GM19455 (cell line): ENCODE results near the gene PRIM1.
A peak's percentile ranks its signal among the peaks of the same experiment; 100 is the strongest.
"Not testable (repeated sequence)": the region's sequence is repeated elsewhere in the genome, so short reads cannot be mapped to it uniquely, and the experiment has no call there.

Source experiments
- ATAC-seq: cut with Tn5 transposase; IDR thresholded peaks from one replicate; pipeline ENCODE4 v1.9.1; 2021; ENCODE audit not compliant: unreplicated experiment

PRIM1 gene

DNA sequence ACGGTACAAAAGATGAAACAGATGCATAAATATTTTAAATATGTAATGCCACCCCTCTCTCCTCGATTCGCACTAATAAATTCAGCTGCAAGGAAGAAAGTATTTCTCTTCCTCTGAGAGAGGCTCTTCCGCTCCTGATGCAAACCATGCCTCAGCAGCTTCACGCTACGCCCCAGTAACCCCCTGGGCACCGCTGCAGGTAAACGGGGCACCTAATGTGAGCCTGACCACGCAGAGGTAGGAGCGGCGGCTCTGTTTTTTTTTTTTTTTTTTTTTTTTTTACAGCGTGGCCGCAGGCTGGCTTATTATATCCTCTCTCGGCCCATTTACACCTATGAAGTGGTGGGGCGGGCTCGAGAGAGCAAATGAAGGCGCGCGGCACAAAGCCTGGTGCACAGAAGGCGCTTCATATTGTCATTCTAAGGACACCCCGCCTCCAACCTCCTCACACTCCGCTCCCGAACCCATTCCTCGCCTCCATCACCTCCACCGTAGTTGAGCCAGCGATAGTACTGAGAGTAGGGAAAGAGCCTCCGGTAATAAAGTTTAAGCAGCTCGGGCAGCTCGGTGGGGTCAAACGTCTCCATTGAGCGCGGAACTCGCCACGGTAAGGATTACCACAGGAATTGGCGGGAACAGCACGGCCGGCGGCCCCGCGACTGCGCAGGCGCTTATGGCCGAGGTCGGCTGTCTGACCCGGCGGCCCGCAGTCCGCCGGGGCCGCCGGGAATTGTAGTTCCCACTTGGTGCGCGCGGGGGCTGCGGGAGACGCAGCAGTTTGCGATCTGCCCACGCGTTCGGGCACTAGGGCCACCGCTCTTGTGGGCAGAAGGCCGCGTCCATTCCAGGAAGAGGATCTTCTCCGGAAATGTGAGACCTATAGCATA lies at the start of gene PRIM1:
Gene PRIM1, minus strand, starts transcription at position 612 of the 887 bp plus-strand sequence. Its CDS starts 25 bp downstream, at position 587.
- peak; percentile 68 for ATAC-seq

DNA sequence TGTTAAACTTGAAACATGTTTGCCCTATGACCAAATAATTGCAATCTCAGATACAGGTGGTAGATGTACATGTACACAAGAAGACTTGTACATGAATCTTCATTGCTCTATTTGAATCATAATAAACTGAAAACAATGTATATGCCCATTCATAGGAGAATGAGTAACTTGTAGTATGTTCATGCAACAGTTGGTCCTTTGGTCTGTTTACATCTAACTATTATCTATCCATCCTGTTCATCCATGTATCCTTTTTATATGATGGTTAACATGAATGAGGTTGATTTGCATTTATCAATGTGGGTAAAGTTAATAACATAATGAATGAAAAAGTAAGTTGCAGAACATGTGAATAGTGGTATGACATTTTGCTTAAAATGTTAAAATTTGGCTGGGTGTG lies 48.1 kb upstream of the PRIM1 start:
- ATAC-seq, result no peak

DNA sequence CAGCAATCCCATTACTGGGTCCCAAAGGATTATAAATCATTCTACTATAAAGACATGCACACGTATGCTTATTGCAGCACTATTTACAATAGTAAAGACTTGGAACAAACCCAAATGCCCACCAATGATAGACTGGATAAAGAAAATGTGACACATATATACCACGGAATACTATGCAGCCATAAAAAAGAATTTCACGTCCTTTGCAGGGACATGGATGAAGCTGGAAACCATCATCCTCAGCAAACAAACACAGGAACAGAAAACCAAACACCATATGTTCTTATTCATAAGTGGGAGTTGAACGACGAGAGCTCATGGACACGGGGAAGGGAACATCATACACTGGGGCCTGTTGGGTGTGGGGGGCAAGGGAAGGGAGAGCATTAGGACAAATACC lies 47.2 kb upstream of the PRIM1 start:
- not testable (repeated sequence) for ATAC-seq

DNA sequence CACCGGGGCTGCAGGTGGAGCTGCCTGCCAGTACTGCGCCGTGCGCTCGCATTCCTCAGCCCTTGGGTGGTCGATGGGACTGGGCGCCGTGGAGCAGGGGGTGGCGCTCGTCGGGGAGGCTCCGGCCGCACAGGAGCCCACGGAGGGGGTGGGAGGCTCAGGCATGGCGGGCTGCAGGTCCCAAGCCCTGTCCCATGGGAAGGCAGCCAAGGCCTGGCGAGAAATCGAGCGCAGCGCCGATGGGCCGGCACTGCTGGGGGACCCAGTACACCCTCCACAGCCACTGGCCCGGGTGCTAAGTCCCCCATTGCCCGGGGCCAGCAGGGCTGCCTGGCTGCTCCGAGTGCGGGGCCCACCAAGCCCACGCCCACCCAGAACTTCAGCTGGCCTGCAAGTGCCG lies 43.7 kb upstream of the PRIM1 start:
- ATAC-seq, result not testable (repeated sequence)

DNA sequence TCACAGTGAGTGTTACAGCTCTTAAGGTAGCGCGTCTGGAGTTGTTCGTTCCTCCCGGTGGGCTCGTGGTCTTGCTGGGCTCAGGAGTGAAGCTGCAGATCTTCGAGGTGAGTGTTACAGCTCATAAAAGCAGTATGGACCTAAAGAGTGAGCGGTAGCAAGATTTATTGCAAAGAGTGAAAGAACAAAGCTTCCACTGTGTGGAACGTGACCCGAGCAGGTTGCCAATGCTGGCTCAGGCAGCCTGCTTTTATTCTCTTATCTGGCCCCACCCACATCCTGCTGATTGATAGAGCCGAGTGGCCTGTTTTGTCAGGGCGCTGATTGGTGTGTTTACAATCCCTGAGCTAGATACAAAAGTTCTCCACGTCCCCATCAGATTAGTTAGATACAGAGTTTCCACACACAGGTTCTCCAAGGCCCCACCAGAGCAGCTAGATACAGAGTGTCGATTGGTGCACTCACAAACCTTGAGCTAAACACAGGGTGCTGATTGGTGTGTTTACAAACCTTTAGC lies 43.0 kb upstream of the PRIM1 start:
- not testable (repeated sequence) for ATAC-seq

DNA sequence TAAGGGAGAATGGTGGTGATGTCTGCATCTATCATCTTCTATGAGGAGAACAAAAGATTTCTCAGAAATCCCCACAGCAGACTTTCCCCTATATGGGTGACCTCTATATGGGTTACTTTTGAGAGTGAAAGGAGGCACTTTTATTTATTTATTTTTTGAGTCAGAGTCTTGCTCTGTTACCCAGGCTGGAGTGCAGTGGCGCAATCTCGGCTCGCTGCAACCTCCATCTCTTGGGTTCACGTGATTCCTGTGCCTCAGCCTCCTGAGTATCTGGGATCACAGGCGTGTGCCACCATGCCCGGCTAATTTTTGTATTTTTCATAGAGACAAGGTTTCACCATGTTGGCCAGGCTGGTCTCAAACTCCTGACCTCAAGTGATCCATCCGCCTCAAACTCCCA lies 41.0 kb upstream of the PRIM1 start:
- not testable (repeated sequence) for ATAC-seq

DNA sequence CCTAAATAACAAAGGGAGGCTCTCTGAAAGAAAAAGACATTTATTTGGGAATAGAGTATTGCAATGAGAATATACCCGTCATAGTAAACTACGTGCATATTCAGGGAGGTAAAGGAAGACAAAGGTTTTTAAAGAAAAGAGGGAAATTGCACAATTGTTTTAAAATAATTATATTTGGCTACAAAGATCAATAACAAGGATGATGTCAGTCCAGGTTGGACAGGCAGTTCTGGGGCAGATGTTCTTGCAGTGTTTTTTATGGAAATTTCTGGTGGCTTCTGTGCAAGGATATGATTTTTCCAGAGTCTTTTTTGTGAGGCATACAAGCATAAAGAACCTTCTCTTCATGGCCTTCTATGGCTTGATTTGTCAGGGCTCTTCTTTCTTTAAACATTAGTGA lies 40.6 kb upstream of the PRIM1 start:
- ATAC-seq, result no peak

DNA sequence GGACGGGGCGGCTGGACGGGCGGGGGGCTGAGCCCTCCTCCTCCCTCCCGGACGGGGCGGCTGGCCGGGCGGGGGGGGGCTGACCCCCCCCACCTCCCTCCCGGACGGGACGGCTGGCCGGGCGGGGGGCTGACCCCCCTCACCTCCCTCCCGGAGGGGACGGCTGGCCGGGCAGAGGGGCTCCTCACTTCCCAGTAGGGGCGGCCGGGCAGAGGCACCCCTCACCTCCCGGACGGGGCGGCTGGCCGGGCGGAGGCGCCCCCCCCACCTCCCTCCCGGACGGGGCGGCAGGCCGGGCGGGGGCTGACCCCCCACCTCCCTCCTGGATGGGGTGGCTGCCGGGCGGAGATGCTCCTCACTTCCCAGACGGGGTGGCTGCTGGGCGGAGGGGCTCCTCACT lies 37.3 kb upstream of the PRIM1 start:
- ATAC-seq, result not testable (repeated sequence)

DNA sequence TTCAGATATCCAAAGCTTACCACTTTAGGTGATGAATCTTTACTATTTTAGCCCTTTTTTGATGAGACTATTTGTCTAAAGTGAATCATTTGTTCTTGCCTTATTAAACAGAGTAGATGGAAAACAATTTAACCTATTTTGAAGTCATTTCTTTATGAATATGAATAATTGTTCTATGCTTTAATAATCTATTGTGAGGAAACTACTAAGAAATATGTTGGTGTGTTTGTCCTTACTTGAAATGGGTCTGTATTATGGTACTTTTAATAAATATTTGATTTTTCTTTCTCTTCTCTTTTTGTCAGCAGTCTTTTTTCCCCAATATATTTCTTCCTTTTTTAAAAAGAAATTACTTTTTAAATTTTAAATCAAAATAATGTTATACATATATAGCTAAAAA lies 35.4 kb upstream of the PRIM1 start:
- no peak for ATAC-seq

DNA sequence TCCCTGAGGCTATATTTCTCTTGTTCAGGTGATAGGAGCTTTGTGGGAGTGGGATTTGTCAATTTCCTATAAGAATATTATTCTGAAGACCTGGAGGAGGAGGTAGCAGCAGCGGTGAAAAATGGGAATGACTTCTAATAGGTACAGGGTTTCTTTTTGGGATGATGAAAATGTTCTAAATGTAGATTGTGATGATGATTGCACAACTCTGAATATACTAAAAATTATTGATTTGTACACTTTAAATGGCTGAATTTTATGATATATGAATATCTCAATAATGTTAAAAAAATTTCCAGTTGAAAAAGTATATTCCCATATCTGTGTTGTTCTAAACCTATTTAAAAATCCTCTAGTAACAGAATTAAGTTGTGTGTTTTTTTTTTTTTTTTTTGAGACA lies 33.8 kb upstream of the PRIM1 start:
- ATAC-seq, result no peak

DNA sequence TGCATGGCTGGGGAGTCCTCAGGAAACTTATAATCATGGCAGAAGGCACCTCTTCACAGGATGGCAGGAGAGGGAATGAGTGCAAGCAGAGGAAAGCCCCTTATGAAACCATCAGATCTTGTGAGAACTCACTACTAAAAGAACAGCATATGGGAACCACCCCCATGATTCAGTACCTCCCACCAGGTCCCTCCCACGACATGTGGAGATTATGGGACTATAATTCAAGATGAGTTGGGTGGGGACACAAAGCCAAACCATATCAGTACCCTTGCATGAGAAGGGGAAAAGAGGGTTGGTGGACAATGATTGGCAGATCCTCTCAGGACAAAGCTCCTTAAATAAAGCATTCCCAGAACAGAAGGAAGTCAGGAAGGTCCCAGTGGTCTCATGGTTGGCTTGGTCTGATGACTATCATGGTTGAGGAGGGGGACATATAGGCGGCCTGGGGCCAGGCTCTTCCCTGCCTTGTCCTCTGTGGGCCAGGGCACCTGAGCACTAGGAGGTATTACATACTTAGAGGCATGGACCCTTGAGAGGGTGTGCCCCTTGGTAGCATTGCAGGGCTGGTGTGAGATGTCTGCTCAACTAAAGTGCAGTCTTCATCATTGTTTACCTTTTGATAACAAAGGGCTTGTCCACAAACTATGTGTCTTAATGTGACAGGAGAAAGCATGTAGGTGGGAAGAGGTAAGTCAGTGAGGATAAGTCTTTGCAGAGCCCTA lies 33.2 kb upstream of the PRIM1 start:
- no peak for ATAC-seq

DNA sequence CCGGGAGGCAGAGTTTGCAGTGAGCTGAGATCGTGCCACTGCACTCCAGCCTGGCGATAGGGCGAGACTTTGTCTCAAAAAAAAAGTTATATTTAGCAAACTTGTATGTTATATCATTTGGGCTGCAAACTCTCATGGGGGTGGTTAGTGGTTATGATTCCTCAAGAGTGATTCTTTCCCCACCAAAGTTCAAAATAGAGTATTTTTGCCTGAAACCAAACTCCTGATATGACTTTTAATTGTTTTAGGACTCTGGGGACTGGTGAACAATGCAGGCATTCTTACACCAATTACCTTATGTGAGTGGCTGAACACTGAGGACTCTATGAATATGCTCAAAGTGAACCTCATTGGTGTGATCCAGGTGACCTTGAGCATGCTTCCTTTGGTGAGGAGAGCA lies 29.6 kb upstream of the PRIM1 start:
- no peak for ATAC-seq

DNA sequence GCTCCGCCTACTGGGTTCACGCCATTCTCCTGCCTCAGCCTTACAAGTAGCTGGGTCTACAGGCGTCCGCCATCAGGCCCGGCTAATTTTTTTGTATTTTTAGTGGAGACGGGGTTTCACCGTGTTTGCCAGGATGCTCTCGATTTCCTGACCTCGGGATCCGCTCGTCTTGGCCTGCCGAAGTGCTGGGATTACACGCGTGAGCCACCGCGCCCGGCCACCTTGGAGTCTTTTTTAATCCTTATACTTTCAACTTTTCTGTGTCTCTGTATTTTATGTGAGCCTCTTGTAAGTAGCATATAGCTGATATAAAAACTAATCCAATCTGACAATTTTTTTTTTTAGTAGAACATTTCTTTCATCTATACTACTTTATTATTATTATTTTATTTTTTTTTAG lies 26.6 kb upstream of the PRIM1 start:
- ATAC-seq, result no peak

DNA sequence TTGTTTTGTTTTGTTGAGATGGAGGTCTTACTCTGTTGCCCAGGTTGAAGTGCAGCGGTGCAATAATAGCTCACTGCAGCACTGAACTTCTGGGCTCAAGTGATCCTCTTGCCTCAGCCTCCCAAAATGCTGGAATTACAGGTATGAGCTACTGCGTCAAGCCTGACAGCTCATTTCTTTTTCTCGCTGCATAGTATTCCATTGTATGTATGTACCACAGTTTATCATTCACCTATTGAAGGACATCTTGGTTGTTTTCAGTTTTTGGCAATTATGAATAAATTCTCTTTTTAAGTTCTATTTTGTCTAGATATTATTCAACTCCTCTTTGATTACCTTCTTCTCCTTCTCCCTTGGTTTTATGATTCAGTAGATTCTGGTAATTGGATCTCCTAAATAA lies 24.5 kb upstream of the PRIM1 start:
- ATAC-seq, result no peak

DNA sequence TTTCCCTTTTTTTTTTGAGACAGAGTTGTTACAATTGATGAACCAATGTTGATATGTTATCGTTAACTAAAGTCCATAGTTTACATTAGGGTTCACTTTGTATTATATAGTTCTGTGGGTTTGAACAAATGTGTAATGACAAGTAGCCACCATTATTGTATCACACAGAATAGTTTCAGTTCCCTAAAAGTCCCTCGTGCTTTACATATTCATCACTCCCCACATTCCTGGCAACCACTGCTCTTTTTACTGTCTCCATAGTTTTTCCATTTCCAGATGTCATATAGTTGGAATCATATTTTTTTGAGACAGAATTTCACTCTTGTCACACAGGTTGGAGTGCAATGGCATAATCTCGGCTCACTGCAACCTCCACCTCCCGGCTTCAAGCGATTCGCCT lies 23.5 kb upstream of the PRIM1 start:
- ATAC-seq, result no peak

DNA sequence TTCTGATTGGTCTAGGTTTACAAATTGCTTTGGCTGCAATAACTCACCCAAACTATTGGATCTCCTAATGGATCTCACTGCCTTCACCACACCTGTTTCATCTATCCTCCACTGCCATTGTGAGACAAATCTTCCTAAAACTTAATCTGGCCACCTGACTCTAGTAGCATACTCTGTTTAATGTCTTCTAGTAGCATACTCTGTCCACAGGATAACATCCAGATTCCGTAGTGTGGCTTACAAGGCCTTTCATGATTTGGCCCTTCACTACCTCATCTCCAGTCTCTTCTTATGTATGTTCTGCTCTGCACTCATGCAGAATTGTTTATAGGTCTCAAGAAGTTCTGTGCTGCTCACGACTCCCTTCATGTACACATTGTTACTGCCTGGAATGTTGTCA lies 21.0 kb upstream of the PRIM1 start:
- no peak for ATAC-seq

DNA sequence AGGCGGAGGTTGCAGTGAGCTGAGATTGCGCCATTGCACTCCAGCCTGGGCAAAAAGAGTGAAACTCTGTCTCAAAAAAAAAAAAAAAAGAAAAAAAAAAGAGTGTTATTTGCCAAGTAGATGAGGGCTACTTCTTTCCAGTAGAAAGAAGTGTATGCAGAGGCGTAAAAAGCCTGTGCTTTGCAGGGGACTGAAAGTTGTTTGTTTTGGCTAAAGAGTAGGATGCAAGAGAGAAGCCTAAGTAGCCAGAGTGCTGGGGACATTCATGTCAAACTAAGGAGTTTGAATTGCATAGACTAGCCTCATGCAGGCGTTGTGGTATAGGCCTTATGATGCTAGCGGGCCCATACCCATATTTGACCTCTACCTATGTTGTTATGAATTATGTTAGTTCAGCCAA lies 20.5 kb upstream of the PRIM1 start:
- ATAC-seq, result no peak

DNA sequence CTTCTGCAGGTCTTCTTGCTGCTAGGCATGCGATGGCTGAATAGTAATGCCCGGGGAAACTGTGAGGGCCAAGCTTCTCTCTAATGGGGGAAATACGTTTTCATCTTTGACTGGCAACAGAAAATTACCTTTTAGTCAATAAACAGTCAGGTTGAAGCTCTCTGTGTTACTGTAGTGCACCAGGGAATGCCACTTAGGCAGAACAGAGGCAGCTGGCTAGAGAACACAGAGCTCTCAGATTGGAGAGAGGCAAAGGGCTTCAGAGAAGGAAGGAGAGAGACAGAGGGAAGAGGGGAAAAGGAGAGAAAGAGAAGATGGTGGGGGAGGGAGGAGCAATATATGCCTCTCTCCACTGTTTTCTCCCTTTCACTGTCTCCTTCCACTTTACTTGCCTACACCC lies 17.7 kb upstream of the PRIM1 start:
- ATAC-seq, result no peak

DNA sequence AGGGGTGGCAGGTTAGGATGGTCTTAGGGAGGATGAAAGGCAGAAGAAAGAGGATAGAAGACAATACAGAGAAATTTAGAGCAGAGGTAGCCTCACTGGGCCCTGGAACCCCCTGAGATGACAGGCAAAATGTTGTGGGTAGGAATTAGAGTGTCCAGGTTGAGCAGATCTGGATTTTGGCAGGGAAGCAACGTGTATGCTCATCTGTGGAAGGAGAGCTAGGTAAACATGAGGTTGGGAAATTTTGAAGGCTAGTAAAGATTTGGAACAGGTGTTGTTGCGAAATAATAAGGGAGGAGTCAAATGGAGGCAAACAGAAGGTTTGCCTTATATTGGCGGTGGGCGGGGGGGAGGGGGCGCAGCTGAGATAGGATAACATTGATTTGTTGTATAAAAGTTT lies 16.3 kb upstream of the PRIM1 start:
- no peak for ATAC-seq

DNA sequence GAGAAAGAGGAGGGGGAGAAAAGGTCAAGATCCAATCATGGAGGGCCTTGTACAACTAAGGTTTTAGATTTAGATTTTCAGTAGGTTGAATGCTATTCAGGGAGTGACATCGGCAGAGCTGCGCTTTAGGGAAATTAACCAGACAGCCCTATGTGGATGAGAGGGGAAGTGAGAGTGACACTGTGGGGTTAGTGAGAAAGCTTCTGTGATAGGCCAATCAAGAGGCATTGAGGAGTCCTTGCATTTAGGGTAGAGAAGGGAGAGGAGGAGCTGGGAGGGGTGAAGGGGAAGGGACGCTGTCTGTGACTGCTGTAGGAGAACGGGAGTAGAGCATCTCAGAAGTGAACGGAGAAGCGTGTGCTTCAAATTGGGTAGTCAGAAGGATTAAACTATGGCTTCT lies 14.4 kb upstream of the PRIM1 start:
- ATAC-seq, result peak; percentile 97

DNA sequence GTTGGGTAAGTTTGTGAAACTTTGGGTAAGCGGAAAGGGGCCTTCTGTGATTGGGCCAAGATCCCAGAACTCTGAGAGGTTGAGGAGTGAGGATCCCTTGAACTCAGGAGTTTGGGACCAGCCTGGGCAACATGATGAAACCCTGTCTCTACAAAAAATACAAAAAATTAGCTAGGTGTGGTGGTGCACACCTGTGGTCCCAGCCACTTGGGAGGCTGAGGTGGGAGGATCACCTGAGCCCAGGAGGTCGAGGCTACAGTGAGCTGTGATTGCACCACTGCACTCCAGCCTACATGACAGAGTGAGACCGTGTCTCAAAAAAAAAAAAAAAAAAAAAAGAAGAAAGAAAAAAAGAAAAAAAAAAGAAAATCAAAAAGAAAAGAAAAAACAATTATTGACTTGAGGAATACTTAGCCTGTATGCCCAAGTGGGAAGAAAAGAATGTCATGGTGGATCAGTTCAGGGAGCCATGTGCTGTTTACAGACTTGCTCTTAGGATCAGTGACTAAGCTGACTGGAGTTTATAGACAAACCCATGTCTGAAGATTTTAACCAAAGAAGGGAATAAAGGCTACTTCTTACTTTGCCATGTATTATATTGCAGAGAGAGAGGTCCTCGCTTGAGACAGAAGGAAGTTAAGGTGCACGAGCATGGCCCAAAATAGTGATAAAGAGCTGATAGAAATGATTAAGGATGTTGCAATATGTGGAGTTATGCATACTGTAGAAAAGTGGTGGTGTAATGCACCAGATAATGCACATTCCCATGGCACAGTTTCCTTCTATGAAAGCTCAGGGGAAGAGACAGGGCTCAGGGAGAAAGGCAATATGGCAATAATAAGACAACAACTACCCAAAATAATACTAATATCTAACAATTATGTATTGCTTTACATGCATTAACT lies 11.9 kb upstream of the PRIM1 start:
- ATAC-seq, result no peak
